ENCODE results near the gene HEXA. TPM values are rescaled to one million over a fixed set of nuclear protein-coding genes. Genes with fewer than 3 reads are reported as not detected.

HEXA gene
- total RNA-seq, 1 donor from 2014 or later = 145 TPM

GRCh38 chr15:72334842-72335241 lies 41.0 kb downstream of the HEXA start:
- H3K4me2 ChIP-seq (ENCODE audit: low read length) = no peak overlapping the region
- Mint-ChIP-seq H3K36me3 (ENCODE audit: low read depth, unreplicated experiment) (peaks cover 5% of the 10 kb centered on the region), H3K27ac (ENCODE audit: unreplicated experiment) (no peak overlapping the region), H3K4me3 (ENCODE audit: unreplicated experiment) (no peak overlapping the region), H3K9me3 (ENCODE audit: unreplicated experiment) (no peaks in the 10 kb centered on the region), H3K27me3 (ENCODE audit: low read depth, unreplicated experiment) (no peaks in the 10 kb centered on the region), H3K4me1 (ENCODE audit: low read depth, unreplicated experiment) (peaks cover 2% of the 10 kb centered on the region)
- no peak for DNase-seq (ENCODE audit: low read depth)
- H3K79me2 ChIP-seq (ENCODE audit: insufficient read depth, low read length) = no peaks in the 10 kb centered on the region
- no peak overlapping the region for H3K4me3 ChIP-seq (ENCODE audit: insufficient read depth, low read depth, low read length)
- H2AFZ ChIP-seq (ENCODE audit: low read depth, low read length) = no peak overlapping the region
- no peaks in the 10 kb centered on the region for H3K36me3 ChIP-seq (ENCODE audit: insufficient read depth, low read length)
- H3K9me3 ChIP-seq (ENCODE audit: insufficient read depth, low read depth, low read length) = no peaks in the 10 kb centered on the region
- no peaks in the 10 kb centered on the region for H3K27me3 ChIP-seq (ENCODE audit: insufficient read depth, low read length)
- TF ChIP-seq EZH2 (IDR thresholded peaks at IDR 0.05; ENCODE audit: insufficient read depth, low read length) (no peak), CTCF (IDR thresholded peaks at IDR 0.05; ENCODE audit: insufficient read depth, low read depth, low read length) (no peak)
- H3K9ac ChIP-seq (ENCODE audit: low read length) = no peak overlapping the region
- no peak for FAIRE-seq
- H3K27ac ChIP-seq (ENCODE audit: low read depth, low read length) = no peak overlapping the region
- peaks cover under 1% of the 10 kb centered on the region for H3K4me1 ChIP-seq (ENCODE audit: insufficient read depth, low read length)
- H4K20me1 ChIP-seq (ENCODE audit: insufficient read depth, low read length) = no peaks in the 10 kb centered on the region

DNA sequence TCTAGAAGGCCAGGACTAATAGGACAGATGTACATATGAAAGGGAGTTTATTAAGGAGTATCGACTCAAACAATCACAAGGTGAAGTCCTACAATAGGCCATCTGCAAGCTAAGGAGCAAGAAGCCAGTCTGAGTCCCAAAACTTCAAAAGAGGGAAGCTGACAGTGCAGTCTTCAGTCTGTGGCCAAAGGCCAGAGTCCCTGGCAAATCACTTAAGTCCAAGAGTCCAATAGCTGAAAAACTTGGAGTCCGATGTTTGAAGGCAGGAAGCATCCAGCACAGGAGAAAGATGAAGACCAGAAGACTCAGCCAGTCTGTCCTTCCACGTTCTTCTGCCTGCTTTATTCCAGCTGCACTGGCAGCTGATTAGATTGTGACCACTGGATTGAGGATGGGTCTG lies 44.8 kb downstream of the HEXA start:
- Histone ChIP-seq H3K79me2 (ENCODE audit: insufficient read depth, low read length) (no peaks in the 10 kb centered on the region), H2AFZ (ENCODE audit: low read depth, low read length) (no peak overlapping the region), H3K27me3 (ENCODE audit: insufficient read depth, low read length) (no peaks in the 10 kb centered on the region), H4K20me1 (ENCODE audit: insufficient read depth, low read length) (no peaks in the 10 kb centered on the region), H3K4me3 (ENCODE audit: insufficient read depth, low read depth, low read length) (no peak overlapping the region), H3K9ac (ENCODE audit: low read length) (no peak overlapping the region), H3K36me3 (ENCODE audit: insufficient read depth, low read length) (no peaks in the 10 kb centered on the region), H3K4me2 (ENCODE audit: low read length) (no peak overlapping the region), H3K27ac (ENCODE audit: low read depth, low read length) (no peak overlapping the region), H3K4me1 (ENCODE audit: insufficient read depth, low read length) (no peaks in the 10 kb centered on the region), H3K9me3 (ENCODE audit: insufficient read depth, low read depth, low read length) (no peaks in the 10 kb centered on the region)
- no peak overlapping the region for H3K4me3 Mint-ChIP-seq (ENCODE audit: unreplicated experiment)
- peaks cover 7% of the 10 kb centered on the region for H3K36me3 Mint-ChIP-seq (ENCODE audit: low read depth, unreplicated experiment)
- no peak for FAIRE-seq
- DNase-seq (ENCODE audit: low read depth) = no peak
- H3K27ac Mint-ChIP-seq (ENCODE audit: unreplicated experiment) = no peak overlapping the region
- no peaks in the 10 kb centered on the region for H3K4me1 Mint-ChIP-seq (ENCODE audit: low read depth, unreplicated experiment)
- no peaks in the 10 kb centered on the region for H3K27me3 Mint-ChIP-seq (ENCODE audit: low read depth, unreplicated experiment)
- no peak for TF ChIP-seq CTCF (IDR thresholded peaks at IDR 0.05; ENCODE audit: insufficient read depth, low read depth, low read length)
- TF ChIP-seq EZH2 (IDR thresholded peaks at IDR 0.05; ENCODE audit: insufficient read depth, low read length) = no peak
- H3K9me3 Mint-ChIP-seq (ENCODE audit: unreplicated experiment) = no peaks in the 10 kb centered on the region

DNA sequence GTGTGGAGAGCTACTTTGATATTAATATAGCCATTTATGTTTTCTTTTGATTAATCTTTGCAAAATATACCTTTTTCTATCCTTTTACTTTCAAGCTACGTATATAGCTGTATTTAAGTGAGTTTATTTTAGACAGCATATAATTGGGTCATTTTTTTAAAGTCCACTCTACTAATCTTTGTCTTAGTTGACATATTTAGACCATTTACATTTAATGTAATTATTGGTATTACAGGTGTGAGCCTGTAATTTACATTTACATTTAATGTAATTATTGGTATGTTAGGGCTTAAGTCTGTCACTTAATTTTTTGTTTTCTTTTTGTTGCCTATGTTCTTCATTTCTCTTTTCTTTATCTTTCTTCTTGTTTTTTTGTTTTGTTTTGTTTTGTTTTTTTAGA lies 52.1 kb downstream of the HEXA start:
- Histone ChIP-seq H3K4me3 (ENCODE audit: insufficient read depth, low read depth, low read length) (no peak overlapping the region), H3K36me3 (ENCODE audit: insufficient read depth, low read length) (no peaks in the 10 kb centered on the region), H3K9me3 (ENCODE audit: insufficient read depth, low read depth, low read length) (no peaks in the 10 kb centered on the region), H3K4me2 (ENCODE audit: low read length) (no peak overlapping the region), H3K79me2 (ENCODE audit: insufficient read depth, low read length) (no peaks in the 10 kb centered on the region), H3K9ac (ENCODE audit: low read length) (no peak overlapping the region), H3K4me1 (ENCODE audit: insufficient read depth, low read length) (peaks cover 4% of the 10 kb centered on the region), H3K27me3 (ENCODE audit: insufficient read depth, low read length) (peaks cover 6% of the 10 kb centered on the region), H3K27ac (ENCODE audit: low read depth, low read length) (no peak overlapping the region), H2AFZ (ENCODE audit: low read depth, low read length) (no peak overlapping the region), H4K20me1 (ENCODE audit: insufficient read depth, low read length) (no peaks in the 10 kb centered on the region)
- no peak overlapping the region for H3K4me3 Mint-ChIP-seq (ENCODE audit: unreplicated experiment)
- peaks cover 6% of the 10 kb centered on the region for H3K27me3 Mint-ChIP-seq (ENCODE audit: low read depth, unreplicated experiment)
- no peak for DNase-seq (ENCODE audit: low read depth)
- peaks cover 3% of the 10 kb centered on the region for H3K36me3 Mint-ChIP-seq (ENCODE audit: low read depth, unreplicated experiment)
- TF ChIP-seq CTCF (IDR thresholded peaks at IDR 0.05; ENCODE audit: insufficient read depth, low read depth, low read length) = no peak
- no peak for TF ChIP-seq EZH2 (IDR thresholded peaks at IDR 0.05; ENCODE audit: insufficient read depth, low read length)
- no peak overlapping the region for H3K27ac Mint-ChIP-seq (ENCODE audit: unreplicated experiment)
- H3K9me3 Mint-ChIP-seq (ENCODE audit: unreplicated experiment) = peaks cover 2% of the 10 kb centered on the region
- H3K4me1 Mint-ChIP-seq (ENCODE audit: low read depth, unreplicated experiment) = peaks cover 7% of the 10 kb centered on the region
- FAIRE-seq = no peak

All from astrocyte (in vitro differentiated cells and primary cell).